Hematopoietic multipotent progenitor cell treated with erythropoietin and hydrocortisone succinate and interleukin-3 and kit ligand, for 4 days (in vitro differentiated cells): Measurements from ENCODE around the gene KIF26B.

Source experiments
- DNase-seq: peaks from one replicate; pipeline ENCODE4 v3.0.0-alpha.2; 2015

The KIF26B gene

GRCh38 chr1:245211035-245211749 lies 56.4 kb downstream of the KIF26B start:
- no peak for DNase-seq

GRCh38 chr1:245211761-245212160 lies 57.0 kb downstream of the KIF26B start:
- no peak for DNase-seq

GRCh38 chr1:245212221-245212710 lies 57.5 kb downstream of the KIF26B start:
- no peak for DNase-seq

- no peak for DNase-seq
Observed at GRCh38 chr1:245213066-245213831, 58.5 kb downstream of the KIF26B start.

- no peak for DNase-seq
Observed at GRCh38 chr1:245215071-245215470, 60.3 kb downstream of the KIF26B start.

- no peak for DNase-seq
Observed at GRCh38 chr1:245216366-245217115, 61.8 kb downstream of the KIF26B start.

GRCh38 chr1:245217853-245218608 lies 63.2 kb downstream of the KIF26B start:
- no peak for DNase-seq

GRCh38 chr1:245220381-245220985 lies 65.7 kb downstream of the KIF26B start:
- no peak for DNase-seq

- no peak for DNase-seq
Observed at GRCh38 chr1:245221805-245222204, 67.0 kb downstream of the KIF26B start.

GRCh38 chr1:245222931-245223595 lies 68.3 kb downstream of the KIF26B start:
- DNase-seq: no peak

- no peak for DNase-seq
Observed at GRCh38 chr1:245225322-245226202, 70.8 kb downstream of the KIF26B start.

GRCh38 chr1:245226203-245226499 lies 71.4 kb downstream of the KIF26B start:
- no peak for DNase-seq

GRCh38 chr1:245229051-245229450 lies 74.3 kb downstream of the KIF26B start:
- no peak for DNase-seq

- DNase-seq: no peak
Observed at GRCh38 chr1:245232931-245233330, 78.1 kb downstream of the KIF26B start.

GRCh38 chr1:245234217-245235081 lies 79.7 kb downstream of the KIF26B start:
- DNase-seq: no peak

GRCh38 chr1:245235156-245235555 lies 80.4 kb downstream of the KIF26B start:
- DNase-seq: no peak

- DNase-seq: no peak
Observed at GRCh38 chr1:245240648-245241165, 85.9 kb downstream of the KIF26B start.

- no peak for DNase-seq
Observed at GRCh38 chr1:245241526-245242130, 86.8 kb downstream of the KIF26B start.

- no peak for DNase-seq
Observed at GRCh38 chr1:245242989-245243388, 88.2 kb downstream of the KIF26B start.
